Stimulated activated naive CD8-positive, alpha-beta T cell treated with anti-CD3 and anti-CD28 coated beads, Interleukin-15, Interleukin-2, amounts not matched to agents 100 ng/mL and 50 ng/mL, for 24 hours (primary cell): ENCODE results near the gene MYO6.
A peak's percentile ranks its signal among the peaks of the same experiment; 100 is the strongest.
"Not testable (repeated sequence)": the region's sequence is repeated elsewhere in the genome, so short reads cannot be mapped to it uniquely, and the experiment has no call there.

Experiments used
- H3K27ac Mint-ChIP-seq: one replicate; pipeline ENCODE4 v1.8.0; 2021; ENCODE audit warnings: mild to moderate bottlenecking, mixed read lengths
- H3K27me3 Mint-ChIP-seq: one replicate; pipeline ENCODE4 v1.8.0; 2021; ENCODE audit warnings: mixed read lengths
- H3K36me3 Mint-ChIP-seq: one replicate; pipeline ENCODE4 v1.8.0; 2021; ENCODE audit warnings: low read depth, mixed read lengths
- H3K4me1 Mint-ChIP-seq: one replicate; pipeline ENCODE4 v1.8.0; 2021; ENCODE audit warnings: low read depth, mixed read lengths
- H3K4me3 Mint-ChIP-seq: one replicate; pipeline ENCODE4 v1.8.0; 2021; ENCODE audit warnings: mild to moderate bottlenecking, mixed read lengths
- H3K9me3 Mint-ChIP-seq: one replicate; pipeline ENCODE4 v1.8.0; 2021; ENCODE audit warnings: mixed read lengths

MYO6 gene

DNA sequence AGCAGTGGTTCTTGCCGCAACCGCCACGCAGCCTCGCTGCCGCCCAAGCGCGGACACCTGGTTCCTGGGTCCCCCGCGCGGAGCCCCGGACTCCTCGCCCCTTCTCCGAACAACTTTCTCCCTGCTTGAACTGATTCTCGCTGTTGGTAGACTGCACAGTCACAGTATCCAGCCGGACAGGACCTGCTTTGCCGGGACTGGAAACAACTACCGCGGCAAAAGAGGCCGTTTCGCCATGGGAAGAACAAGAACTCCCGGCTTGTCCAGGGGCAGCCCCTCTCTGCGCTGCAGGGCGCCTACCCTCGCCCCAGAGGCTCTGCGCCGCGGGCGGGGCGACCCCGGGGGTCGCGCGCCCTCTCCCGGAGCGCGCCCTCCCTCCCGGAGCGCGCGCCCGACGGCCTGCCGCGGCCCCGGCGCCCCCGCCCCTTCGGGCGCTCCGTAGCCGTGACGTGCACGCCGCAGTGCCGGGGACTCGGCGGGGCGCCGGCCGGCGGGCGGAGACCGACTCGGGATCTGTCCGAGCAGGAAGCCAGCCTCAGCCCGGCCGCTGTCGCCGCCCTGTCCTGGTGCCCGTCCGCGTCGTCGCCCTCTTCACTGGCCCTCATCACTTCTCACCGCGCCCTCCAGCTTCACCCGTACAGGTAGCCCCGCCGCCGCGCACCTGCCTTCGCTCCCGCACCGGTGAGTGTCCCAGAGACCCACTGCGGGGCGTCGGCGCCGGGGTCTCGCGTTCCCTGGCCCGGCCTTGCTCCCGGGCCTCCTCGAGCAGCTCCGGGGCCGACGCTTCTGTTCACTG lies at the start of gene MYO6:
MYO6 (plus strand) TSS at position 497 of the 796 bp plus-strand sequence. CDS start 68,309 bp downstream, outside the sequence.
- H3K27ac Mint-ChIP-seq = peak within 1 kb of the TSS; percentile 61
- H3K36me3 Mint-ChIP-seq = no peaks in the 10 kb centered on the region
- no peaks in the 10 kb centered on the region for H3K9me3 Mint-ChIP-seq
- H3K27me3 Mint-ChIP-seq = peaks cover 66% of the 10 kb centered on the region
- peak within 1 kb of the TSS; percentile 91 for H3K4me3 Mint-ChIP-seq
- H3K4me1 Mint-ChIP-seq = peaks cover 16% of the 10 kb centered on the region

DNA sequence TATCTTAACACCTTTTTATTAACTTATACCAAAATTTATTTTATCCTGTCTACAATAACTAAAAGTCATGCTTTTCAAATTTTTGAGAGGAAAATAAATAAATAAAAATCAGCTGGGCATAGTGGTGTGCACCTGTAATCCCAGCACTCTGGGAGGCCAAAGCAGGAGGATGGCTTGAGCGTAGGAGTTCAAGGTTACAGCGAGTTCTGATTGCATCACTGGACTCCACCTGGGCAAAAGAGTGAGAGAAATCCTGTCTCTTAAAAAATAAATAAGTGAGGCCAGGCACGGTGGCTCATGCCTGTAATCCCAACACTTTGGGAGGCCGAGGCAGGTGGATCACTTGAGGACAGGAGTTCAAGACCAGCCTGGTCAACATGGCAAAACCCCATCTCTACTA lies 40.7 kb upstream of the MYO6 start:
- not testable (repeated sequence) for H3K27ac Mint-ChIP-seq, H3K9me3 Mint-ChIP-seq, H3K4me3 Mint-ChIP-seq, H3K4me1 Mint-ChIP-seq, H3K27me3 Mint-ChIP-seq
- peaks cover 55% of the 10 kb centered on the region for H3K36me3 Mint-ChIP-seq

DNA sequence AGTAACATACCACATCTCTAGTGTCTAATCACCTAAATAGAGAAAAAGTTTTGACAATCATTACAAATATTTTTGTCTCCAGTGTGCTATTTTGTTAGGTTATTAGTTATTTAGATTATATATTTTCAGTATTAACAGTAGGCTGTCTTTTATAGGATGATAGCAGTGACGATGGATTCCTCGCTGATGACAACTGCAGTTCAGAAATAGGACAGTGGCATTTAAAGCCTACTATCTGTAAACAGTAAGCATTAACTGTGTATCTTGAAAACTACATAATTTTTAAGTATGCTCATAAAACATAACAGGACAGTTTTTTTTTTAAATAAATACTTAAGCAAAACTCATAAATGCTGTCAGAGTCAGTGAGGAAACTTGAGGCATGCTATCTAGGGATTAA lies 37.9 kb upstream of the MYO6 start:
- Mint-ChIP-seq H3K27ac (no peak overlapping the region), H3K4me3 (no peak overlapping the region), H3K36me3 (peaks cover 57% of the 10 kb centered on the region), H3K9me3 (no peaks in the 10 kb centered on the region), H3K4me1 (no peaks in the 10 kb centered on the region), H3K27me3 (no peaks in the 10 kb centered on the region)

DNA sequence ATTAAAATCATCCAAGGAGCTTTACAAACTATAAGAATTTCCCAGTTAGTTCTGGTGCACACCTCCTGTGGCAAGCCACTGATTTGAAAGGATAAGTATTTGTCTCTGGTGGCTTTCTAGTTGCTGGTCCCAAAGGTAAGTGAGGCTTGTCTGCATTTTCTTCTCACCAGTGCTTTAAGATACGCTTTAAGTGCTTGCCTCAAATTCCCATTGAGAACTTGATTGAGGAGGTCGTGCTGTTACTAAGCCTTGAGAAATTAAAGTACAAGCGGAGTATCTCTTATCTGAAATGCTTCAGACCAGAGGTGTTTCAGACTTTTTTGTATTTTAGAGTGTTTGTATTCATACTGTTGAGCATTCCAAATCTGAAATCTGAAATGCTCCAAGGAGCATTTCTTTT lies 29.9 kb upstream of the MYO6 start:
- Mint-ChIP-seq H3K9me3 (no peaks in the 10 kb centered on the region), H3K27ac (no peak overlapping the region), H3K4me3 (no peak overlapping the region), H3K36me3 (peaks cover 13% of the 10 kb centered on the region), H3K4me1 (no peaks in the 10 kb centered on the region), H3K27me3 (no peaks in the 10 kb centered on the region)

DNA sequence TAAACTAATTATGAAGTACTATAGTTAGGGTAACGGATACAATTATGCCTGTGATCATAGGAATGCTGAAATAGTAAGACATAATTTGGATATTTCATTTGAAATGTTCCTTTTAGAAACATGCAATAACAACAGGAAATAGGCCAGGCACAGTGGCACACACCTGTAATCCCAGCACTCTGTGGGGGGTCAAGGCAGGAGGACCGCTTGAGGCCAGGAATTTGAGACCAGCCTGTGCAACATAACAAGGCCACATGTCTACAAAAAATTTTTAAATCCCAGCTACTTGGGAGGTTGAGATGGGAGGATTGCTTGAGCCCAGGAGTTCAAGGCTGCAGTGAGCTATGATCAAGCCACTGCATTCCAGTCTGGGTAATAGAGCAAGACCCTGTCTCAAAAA lies 25.7 kb upstream of the MYO6 start:
- Mint-ChIP-seq H3K27ac (no peak overlapping the region), H3K4me1 (no peaks in the 10 kb centered on the region), H3K36me3 (no peaks in the 10 kb centered on the region), H3K4me3 (no peak overlapping the region), H3K9me3 (no peaks in the 10 kb centered on the region), H3K27me3 (no peaks in the 10 kb centered on the region)

DNA sequence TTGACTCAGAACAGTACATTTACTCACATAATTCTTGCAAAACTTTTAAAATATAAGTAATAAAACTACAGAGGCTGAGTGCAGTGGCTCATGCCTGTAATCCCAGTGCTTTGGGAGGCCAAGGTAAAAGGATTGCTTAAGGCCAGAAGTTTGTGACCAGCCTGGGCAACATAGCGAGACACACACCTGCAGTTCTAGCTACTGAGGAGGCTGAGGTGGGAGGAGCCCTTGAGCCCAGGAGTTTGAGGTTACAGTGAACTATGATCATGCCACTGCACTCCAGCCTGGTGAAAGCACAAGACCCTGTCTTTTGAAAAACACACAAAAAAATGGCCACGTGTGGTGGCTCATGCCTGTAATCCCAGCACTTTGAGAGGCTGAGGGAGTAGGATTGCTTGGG lies 21.8 kb upstream of the MYO6 start:
- Mint-ChIP-seq H3K27ac (no peak overlapping the region), H3K36me3 (no peaks in the 10 kb centered on the region), H3K4me1 (no peaks in the 10 kb centered on the region), H3K9me3 (no peaks in the 10 kb centered on the region), H3K4me3 (no peak overlapping the region), H3K27me3 (peaks cover 7% of the 10 kb centered on the region)

DNA sequence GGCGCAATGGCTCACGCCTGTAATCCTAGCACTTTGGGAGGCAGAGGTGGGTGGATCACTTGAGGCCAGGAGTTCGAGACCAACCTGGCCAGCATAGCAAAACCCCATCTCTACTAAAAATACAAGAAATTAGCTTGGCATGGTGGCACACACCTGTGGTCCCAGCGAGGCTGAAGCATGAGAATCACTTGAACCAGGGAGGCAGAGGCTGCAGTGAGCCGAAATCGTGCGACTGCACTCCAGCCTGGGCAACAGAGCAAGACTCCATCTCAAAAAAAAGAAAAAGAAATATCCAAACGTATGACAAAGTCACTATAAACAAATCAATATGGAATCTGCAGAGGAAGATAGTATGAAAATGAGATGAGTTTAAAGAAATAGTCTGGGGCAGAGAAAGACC lies 18.0 kb upstream of the MYO6 start:
- H3K4me1 Mint-ChIP-seq, H3K9me3 Mint-ChIP-seq, H3K4me3 Mint-ChIP-seq, H3K36me3 Mint-ChIP-seq, H3K27ac Mint-ChIP-seq: not testable (repeated sequence)
- peaks cover 13% of the 10 kb centered on the region for H3K27me3 Mint-ChIP-seq

DNA sequence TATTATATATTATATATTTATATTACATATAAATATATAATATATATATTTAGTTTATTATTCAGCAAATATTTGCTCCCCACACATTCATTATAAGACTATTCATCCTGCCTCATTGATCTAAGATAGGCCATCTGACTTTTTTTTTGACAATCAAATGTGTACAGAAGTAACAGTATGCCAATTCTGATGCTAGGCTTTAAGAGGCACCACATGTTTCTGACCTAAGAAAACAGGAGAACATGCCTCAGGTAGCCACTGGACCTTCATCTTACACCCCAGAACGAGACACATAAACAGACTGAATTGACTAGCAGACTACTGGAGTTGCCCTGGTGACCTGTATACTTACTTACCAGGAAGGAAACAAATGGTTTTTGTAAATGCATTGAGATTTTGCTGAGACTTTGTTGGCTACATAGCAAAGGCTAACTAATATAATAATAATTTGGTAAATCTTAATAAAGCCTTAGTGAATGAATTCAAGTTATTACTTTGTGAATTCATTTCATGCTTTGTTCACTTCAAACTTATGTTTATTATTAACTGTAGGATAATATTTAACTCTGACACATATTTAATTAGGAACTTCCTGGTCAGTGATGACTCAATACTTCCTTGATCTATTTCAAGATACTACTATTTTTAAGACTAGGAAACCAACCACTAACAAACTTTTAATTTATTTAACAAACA lies 13.4 kb upstream of the MYO6 start:
- Mint-ChIP-seq H3K4me1 (no peaks in the 10 kb centered on the region), H3K27ac (no peak overlapping the region), H3K4me3 (no peak overlapping the region), H3K27me3 (peaks cover 17% of the 10 kb centered on the region), H3K9me3 (no peaks in the 10 kb centered on the region), H3K36me3 (no peaks in the 10 kb centered on the region)

DNA sequence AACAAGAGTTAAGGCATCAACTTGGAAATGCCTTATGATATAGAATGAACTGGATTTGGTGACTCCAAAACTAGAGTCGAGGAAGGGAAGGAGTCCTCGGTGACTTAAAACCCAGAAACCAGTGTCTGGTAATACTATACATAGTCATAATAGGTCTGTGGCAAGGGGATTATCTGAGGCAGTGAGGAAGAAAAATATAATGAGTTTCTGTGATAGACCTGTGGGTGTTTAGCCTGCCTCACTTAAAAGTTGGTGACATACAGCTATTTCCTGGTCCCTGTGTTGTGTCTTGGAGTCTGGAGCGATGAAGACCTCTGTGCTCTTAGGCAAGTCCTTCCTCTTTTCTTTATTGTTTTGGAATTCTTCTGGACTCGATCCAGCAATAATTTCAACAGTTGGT lies 5.1 kb upstream of the MYO6 start:
- Mint-ChIP-seq H3K27me3 (peaks cover 51% of the 10 kb centered on the region), H3K27ac (no peak overlapping the region), H3K4me3 (no peak overlapping the region), H3K9me3 (no peaks in the 10 kb centered on the region), H3K4me1 (peaks cover 8% of the 10 kb centered on the region), H3K36me3 (no peaks in the 10 kb centered on the region)

DNA sequence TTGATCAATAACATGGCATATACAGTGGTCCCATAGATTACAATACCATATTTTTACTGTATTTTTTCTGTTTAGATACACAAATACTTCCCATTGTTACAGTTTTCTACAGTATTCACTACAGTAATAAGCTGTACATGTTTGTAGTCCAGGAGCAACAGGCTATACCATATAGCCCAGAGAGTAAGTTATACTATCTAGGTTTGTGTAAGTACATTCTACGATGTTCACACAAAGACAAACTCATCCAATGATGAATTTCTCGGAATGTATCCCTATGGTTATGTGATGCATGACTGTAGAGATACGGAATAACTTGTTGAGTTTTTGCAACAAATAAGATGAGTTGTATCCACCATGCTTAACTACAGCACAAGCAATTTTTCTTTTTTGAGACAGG lies 3.6 kb upstream of the MYO6 start:
- H3K27ac Mint-ChIP-seq = no peak overlapping the region
- H3K9me3 Mint-ChIP-seq = no peaks in the 10 kb centered on the region
- H3K27me3 Mint-ChIP-seq = peaks cover 54% of the 10 kb centered on the region
- H3K4me1 Mint-ChIP-seq = peaks cover 12% of the 10 kb centered on the region
- H3K4me3 Mint-ChIP-seq = no peak overlapping the region
- no peaks in the 10 kb centered on the region for H3K36me3 Mint-ChIP-seq

DNA sequence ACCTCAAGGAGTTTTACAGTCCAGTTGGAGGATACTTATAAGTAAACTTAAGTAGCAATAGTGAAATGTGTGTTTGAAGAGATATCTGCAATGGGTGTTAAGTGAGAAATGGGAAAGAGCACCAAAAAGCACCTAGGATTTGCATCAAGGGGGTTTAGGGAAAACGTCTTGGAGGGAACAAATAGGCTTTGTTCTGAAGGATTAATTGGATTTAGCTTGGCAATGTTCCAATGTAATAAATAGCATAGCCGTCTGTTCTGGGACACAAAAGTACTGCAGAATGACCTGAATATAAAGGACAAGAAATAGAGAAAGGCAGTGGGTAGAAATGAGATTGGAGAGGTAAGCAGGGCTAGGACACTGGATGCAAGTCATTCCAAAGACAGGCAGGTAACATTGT lies 2.8 kb upstream of the MYO6 start:
- Mint-ChIP-seq H3K9me3 (no peaks in the 10 kb centered on the region), H3K36me3 (no peaks in the 10 kb centered on the region), H3K4me1 (peaks cover 12% of the 10 kb centered on the region), H3K27ac (no peak overlapping the region), H3K4me3 (no peak overlapping the region), H3K27me3 (peaks cover 62% of the 10 kb centered on the region)

DNA sequence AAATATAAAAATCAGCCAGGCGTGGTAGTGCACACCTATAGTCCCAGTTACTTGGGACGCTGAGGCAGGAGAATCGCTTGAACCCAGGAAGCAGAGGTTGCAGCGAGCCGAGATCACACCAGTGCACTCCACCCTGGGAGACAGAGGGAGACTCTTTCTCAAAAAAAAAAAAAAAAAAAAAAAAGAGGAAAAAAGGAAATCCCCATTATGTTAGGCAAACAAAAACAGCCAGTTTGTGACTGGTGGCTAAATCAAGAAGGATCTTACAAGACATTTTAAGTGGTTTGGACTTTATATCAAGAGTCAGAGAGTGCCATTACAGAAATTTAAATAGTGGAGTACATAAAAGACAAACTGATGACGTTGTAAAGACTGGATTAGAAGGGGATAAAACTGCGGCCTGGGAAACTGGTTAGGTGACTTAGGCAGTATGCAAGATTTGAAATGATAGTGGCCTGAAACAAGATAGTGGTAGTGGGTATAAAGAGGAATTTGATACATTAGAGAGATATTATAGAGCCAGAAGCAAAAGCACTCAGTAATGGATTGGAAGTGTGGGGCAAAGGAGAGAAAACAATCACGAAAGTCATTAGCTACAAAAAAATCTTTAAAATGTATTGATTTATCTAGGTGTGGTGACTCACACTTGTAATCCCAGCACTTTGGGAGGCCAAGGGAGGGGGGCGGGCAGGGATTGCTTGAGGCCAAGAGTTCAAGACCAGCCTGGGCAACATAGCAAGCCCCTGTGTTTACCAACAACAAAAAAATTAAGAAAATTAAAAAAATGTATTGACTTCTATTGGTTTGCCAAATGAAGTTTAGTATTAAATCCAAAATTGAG lies 1.7 kb upstream of the MYO6 start:
- H3K27ac Mint-ChIP-seq = no peak overlapping the region
- H3K4me1 Mint-ChIP-seq = peaks cover 16% of the 10 kb centered on the region
- peak overlapping the region; percentile 38 for H3K4me3 Mint-ChIP-seq
- H3K27me3 Mint-ChIP-seq = peaks cover 63% of the 10 kb centered on the region
- H3K9me3 Mint-ChIP-seq = no peaks in the 10 kb centered on the region
- no peaks in the 10 kb centered on the region for H3K36me3 Mint-ChIP-seq

DNA sequence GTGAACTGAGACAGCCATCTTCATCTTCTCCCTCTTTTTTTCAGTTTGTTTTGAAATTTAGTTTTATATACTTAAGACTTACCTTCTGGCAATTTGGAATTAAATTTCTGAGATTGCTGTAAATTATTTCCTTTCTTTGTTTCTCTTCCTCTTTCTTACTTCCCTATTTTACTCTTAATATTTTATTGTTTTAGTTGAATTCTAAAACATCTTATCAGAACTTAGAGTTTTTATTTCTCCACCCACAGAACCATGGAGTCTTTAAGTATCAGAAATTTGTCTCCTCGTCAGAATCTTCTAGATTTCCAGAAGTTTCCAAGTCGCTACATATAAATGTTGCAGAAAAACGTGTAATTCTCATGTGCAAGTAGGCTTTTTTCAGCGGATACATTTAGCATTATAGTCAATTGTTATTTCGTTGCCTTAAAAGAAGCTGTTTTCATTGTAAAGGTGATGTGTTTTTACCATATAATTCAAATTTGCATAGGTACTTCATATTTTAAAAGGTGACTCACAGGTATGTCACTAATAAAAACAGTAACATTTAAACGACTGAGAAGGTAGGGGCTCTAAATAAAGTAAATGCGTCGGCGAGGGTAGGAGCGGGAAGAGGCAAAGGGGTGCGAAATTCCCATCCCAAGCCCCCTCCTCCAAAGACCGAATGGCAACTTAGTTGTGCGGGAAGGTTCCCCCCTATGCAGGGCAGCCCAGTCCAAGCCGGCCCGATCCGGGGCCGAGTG lies 866 bp upstream of the MYO6 start:
- Mint-ChIP-seq H3K36me3 (no peaks in the 10 kb centered on the region), H3K4me1 (peaks cover 16% of the 10 kb centered on the region), H3K27me3 (peaks cover 68% of the 10 kb centered on the region), H3K9me3 (no peaks in the 10 kb centered on the region), H3K27ac (no peak overlapping the region), H3K4me3 (peak overlapping the region; percentile 81)

DNA sequence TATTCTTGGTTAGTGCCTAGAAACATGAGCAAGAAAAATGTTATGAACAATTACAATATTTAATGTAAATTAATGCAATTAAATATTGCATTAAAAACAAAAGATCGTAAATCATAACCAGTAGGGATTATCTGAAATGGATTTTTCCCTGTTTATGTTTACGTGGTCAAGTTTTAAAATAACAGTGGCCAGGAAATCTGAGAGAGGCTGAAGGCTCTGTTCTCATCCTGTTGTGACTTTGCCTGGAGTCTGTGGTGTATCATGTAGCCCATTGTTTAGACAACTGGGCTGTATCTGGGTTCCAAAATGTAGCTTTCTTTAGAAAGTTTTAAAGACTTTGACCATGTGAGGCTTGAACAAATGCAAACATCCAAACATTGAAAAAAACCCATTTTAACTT lies 2.4 kb downstream of the MYO6 start:
- no peaks in the 10 kb centered on the region for H3K9me3 Mint-ChIP-seq
- no peak overlapping the region for H3K4me3 Mint-ChIP-seq
- no peak overlapping the region for H3K27ac Mint-ChIP-seq
- no peaks in the 10 kb centered on the region for H3K36me3 Mint-ChIP-seq
- peaks cover 16% of the 10 kb centered on the region for H3K4me1 Mint-ChIP-seq
- peaks cover 59% of the 10 kb centered on the region for H3K27me3 Mint-ChIP-seq
